Measurements from ENCODE around the gene SKAP2. TPM values are rescaled to one million over a fixed set of nuclear protein-coding genes. Genes with fewer than 3 reads are reported as not detected.

SKAP2 gene
- total RNA-seq, 1 experiment from 2014 or later, result 3.2 TPM

DNA sequence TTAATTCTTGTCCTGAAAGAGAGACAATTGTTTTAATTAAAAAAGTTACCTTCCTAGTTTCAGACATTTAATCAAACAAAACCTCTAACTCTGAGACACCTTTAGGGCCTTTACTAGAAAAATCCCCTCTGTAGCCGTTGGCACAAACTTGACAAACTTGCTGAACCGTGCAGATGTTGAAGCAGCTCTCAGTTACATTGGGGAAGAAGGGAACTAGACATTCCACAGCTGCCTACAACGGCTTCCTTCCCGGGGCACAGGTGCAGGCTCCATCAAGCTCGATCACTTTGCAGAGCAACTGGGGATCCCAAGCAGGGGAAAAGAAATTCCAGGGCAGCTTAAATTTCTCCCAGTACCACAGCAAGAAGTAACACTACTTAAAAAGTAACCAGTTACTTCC is 141.3 kb downstream of the SKAP2 start:
- no peaks in the 10 kb centered on the region for H3K79me2 ChIP-seq (ENCODE audit: insufficient read depth, low read length)
- no peak overlapping the region for H2BK12ac ChIP-seq (ENCODE audit: insufficient read length, low read depth, low read length)
- H3K4me1 ChIP-seq (ENCODE audit: insufficient read depth, low read length), result no peaks in the 10 kb centered on the region
- H3K79me1 ChIP-seq (ENCODE audit: insufficient read depth, low read depth, low read length, poor library complexity, severe bottlenecking), result no peaks in the 10 kb centered on the region
- no peak overlapping the region for H4K5ac ChIP-seq (ENCODE audit: insufficient read length, low read depth, low read length)
- H3K9me3 ChIP-seq (ENCODE audit: control insufficient read depth, low read depth, low read length), result no peaks in the 10 kb centered on the region
- Mint-ChIP-seq H3K4me3 (no peak overlapping the region), H3K36me3 (ENCODE audit: insufficient read depth in 1 of 3, low read depth in 3 of 3) (no peaks in the 10 kb centered on the region), H3K4me1 (peaks cover 4 to 6% of the 10 kb centered on the region in 2 experiments), H3K9me3 (no peaks in the 10 kb centered on the region), H3K27ac (peak overlapping the region in 2 of 3 experiments; percentile 60 to 70; a peak in 3 of 7 replicates), H3K27me3 (ENCODE audit: low read depth) (no peaks in the 10 kb centered on the region)
- H3K4ac ChIP-seq (ENCODE audit: low read depth, low read length), result no peak overlapping the region
- no peaks in the 10 kb centered on the region for H4K20me1 ChIP-seq (ENCODE audit: control insufficient read depth, insufficient read depth, insufficient read length)
- H3K23me2 ChIP-seq (ENCODE audit: insufficient read length, low read depth, low read length, poor library complexity, severe bottlenecking), result no peaks in the 10 kb centered on the region
- no peak overlapping the region for H3K27ac ChIP-seq (ENCODE audit: insufficient read length, low read depth, low read length)
- no peak overlapping the region for H3K23ac ChIP-seq (ENCODE audit: insufficient read length, low read depth, low read length)
- no peak overlapping the region for H3K18ac ChIP-seq (ENCODE audit: insufficient read length, low read depth, low read length)
- H2AK5ac ChIP-seq (ENCODE audit: insufficient read length, low read length), result no peak overlapping the region
- H2BK5ac ChIP-seq (ENCODE audit: insufficient read length, low read length), result no peak overlapping the region
- H2BK20ac ChIP-seq (ENCODE audit: low read depth, low read length, poor library complexity, severe bottlenecking), result no peak overlapping the region
- no peak overlapping the region for H4K91ac ChIP-seq (ENCODE audit: insufficient read length, low read depth, low read length)
- H3K4me2 ChIP-seq (ENCODE audit: insufficient read depth, insufficient read length, low read length), result no peak overlapping the region
- WGBS (ENCODE audit: extremely low coverage, insufficient read length, low lambda C conversion rate), result no CpG with 5 or more reads among the region's 5 CpGs
- H3K56ac ChIP-seq (ENCODE audit: insufficient read length, low read depth, low read length), result no peak overlapping the region
- H4K8ac ChIP-seq (replicated peaks; ENCODE audit: insufficient read length, low read depth, low read length), result no peak overlapping the region
- no peak overlapping the region for H3K9ac ChIP-seq (ENCODE audit: extremely low read depth, insufficient read length, low read length)
- H3K14ac ChIP-seq (ENCODE audit: insufficient read depth, low read length), result no peak overlapping the region
- DNase-seq, result peak; percentile 32
- TF ChIP-seq, protein P1, sequence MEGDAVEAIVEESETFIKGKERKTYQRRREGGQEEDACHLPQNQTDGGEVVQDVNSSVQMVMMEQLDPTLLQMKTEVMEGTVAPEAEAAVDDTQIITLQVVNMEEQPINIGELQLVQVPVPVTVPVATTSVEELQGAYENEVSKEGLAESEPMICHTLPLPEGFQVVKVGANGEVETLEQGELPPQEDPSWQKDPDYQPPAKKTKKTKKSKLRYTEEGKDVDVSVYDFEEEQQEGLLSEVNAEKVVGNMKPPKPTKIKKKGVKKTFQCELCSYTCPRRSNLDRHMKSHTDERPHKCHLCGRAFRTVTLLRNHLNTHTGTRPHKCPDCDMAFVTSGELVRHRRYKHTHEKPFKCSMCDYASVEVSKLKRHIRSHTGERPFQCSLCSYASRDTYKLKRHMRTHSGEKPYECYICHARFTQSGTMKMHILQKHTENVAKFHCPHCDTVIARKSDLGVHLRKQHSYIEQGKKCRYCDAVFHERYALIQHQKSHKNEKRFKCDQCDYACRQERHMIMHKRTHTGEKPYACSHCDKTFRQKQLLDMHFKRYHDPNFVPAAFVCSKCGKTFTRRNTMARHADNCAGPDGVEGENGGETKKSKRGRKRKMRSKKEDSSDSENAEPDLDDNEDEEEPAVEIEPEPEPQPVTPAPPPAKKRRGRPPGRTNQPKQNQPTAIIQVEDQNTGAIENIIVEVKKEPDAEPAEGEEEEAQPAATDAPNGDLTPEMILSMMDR (conservative IDR thresholded peaks at IDR 0.05), result no peak
- H3K27me3 ChIP-seq (ENCODE audit: insufficient read depth, low read length), result no peaks in the 10 kb centered on the region
- no peak overlapping the region for H2BK120ac ChIP-seq (ENCODE audit: low read depth, low read length, poor library complexity, severe bottlenecking)
- no peak overlapping the region for H3T11ph ChIP-seq (ENCODE audit: low read length)
- no peak overlapping the region for H2AFZ ChIP-seq (ENCODE audit: low read length)
- no peak overlapping the region for H2BK15ac ChIP-seq (ENCODE audit: low read depth, low read length)

Measured in H9 (cell line).